ENCODE results near the gene WDR64.
"Not testable (repeated sequence)": the region's sequence is repeated elsewhere in the genome, so short reads cannot be mapped to it uniquely, and the experiment has no call there.

Gene WDR64

GRCh38 chr1:241701483-241702295 is 49.6 kb downstream of the WDR64 start:
- DNase-seq: no peak

GRCh38 chr1:241702442-241703373 is 50.6 kb downstream of the WDR64 start:
- no peak for DNase-seq

GRCh38 chr1:241703739-241704138 is 51.7 kb downstream of the WDR64 start:
- not testable (repeated sequence) for DNase-seq

GRCh38 chr1:241706257-241706656 is 54.2 kb downstream of the WDR64 start:
- no peak for DNase-seq

- DNase-seq: no peak
Observed at GRCh38 chr1:241706967-241707366, 54.9 kb downstream of the WDR64 start.

GRCh38 chr1:241707442-241707841 is 55.4 kb downstream of the WDR64 start:
- no peak for DNase-seq

- DNase-seq: no peak
Observed at GRCh38 chr1:241711326-241711725, 59.2 kb downstream of the WDR64 start.

GRCh38 chr1:241713316-241713715 is 61.2 kb downstream of the WDR64 start:
- no peak for DNase-seq

- DNase-seq: no peak
Observed at GRCh38 chr1:241714321-241715218, 62.5 kb downstream of the WDR64 start.

GRCh38 chr1:241715435-241715834 is 63.4 kb downstream of the WDR64 start:
- DNase-seq: no peak

- DNase-seq: no peak
Observed at GRCh38 chr1:241715956-241716355, 63.9 kb downstream of the WDR64 start.

- no peak for DNase-seq
Observed at GRCh38 chr1:241716915-241717656, 65.0 kb downstream of the WDR64 start.

GRCh38 chr1:241717975-241718374 is 65.9 kb downstream of the WDR64 start:
- DNase-seq: no peak

GRCh38 chr1:241721011-241721410 is 68.9 kb downstream of the WDR64 start:
- no peak for DNase-seq

- no peak for DNase-seq
Observed at GRCh38 chr1:241722947-241723346, 70.9 kb downstream of the WDR64 start.

- no peak for DNase-seq
Observed at GRCh38 chr1:241724741-241725356, 72.8 kb downstream of the WDR64 start.

- DNase-seq: no peak
Observed at GRCh38 chr1:241730031-241730430, 78.0 kb downstream of the WDR64 start.

- no peak for DNase-seq
Observed at GRCh38 chr1:241733899-241734298, 81.8 kb downstream of the WDR64 start.

GRCh38 chr1:241734533-241734932 is 82.5 kb downstream of the WDR64 start:
- DNase-seq: no peak

GRCh38 chr1:241735493-241735926 is 83.4 kb downstream of the WDR64 start:
- DNase-seq: not testable (repeated sequence)

GRCh38 chr1:241736387-241736786 is 84.3 kb downstream of the WDR64 start:
- no peak for DNase-seq
